Airway epithelial cell (primary cell): Measurements from ENCODE around the gene TRIM16. TPM values are rescaled to one million over a fixed set of nuclear protein-coding genes. Genes with fewer than 3 reads are reported as not detected.

Source experiments
- total RNA-seq: library from RNA; depleted of rRNA; stranded (reverse); fragments of >200 nt; gene quantifications from 2 replicates; pipeline ENCODE4 v1.2.3, GENCODE V29; 2015

The TRIM16 gene
- total RNA-seq, result 81.2 and 90.9 TPM in 2 replicates

GRCh38 chr17:15683824-15684478 lies at the start of gene TRIM16:
Gene TRIM16 (minus strand): TSS chr17:15684311. CDS start chr17:15651609, 32,702 bp downstream.

DNA sequence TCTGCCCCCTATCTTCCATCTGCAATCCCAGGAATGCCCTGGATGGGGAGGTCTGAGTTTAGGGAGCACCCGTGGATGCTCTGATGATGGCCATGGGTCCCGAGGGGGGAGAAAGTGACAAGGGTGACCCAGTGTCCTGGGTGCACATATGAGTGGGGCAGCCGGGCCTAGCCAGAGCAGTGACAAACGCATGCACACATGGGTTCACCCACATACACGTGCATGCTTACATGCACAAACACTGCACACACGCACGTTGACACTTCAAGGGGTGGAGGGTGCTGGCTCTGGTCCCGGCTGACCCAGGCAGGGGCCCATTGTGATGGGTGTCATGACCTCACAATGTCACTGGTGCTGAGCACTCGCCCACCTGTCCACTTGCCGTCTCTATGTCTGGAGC lies 47.8 kb upstream of the TRIM16 start, which contains the start of gene TBC1D26:
TBC1D26 (plus strand) TSS at position 384 of the 400 bp plus-strand sequence. CDS start 3,066 bp downstream, outside the sequence.

GRCh38 chr17:15699413-15699924 lies 15.4 kb upstream of the TRIM16 start, which contains the start of gene ZNF286A:
Gene ZNF286A (plus strand): TSS chr17:15699752. CDS start chr17:15700330, 578 bp downstream.

DNA sequence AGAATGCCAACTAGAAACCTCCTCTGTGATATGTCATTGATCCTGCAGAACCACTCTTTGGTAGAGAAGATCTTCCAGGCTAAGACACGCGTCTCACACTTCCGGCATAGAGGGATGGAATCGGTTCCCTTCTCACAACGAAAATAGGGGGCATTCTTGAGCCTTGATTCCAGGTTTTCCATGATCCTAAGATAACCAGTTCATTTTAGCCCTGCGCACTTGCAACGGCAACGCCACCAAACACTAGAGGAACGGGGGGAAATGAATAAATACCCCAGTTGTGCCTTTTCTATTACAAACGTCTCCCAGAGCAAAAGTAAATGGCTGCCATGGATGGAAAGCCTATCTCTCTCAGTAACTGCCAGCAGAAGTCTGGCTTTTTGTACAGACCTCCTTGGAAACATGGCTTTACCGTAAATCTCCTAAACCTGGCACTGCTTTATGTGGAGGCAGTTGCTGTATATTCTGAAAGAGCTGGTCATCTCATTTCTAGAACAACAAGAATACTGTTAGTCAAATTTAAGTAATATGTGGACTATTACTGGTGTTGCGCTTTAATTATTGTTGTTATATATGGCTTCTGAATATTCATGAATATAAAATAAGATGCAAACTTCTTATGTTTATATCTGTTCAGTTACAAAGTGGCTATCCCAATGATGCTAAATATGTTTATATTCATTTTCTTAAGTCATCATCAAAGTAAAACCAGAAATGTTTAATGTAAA lies 64.6 kb downstream of the TRIM16 start, which contains the start of gene FBXW10B:
FBXW10B (minus strand) TSS at position 374 of the 728 bp plus-strand sequence; CDS start at position 182, 192 bp downstream.

Other genes with a start within 250 kb of the TRIM16 start
- 3.2 and 5.9 TPM in 2 replicates for gene CDRT4, start 216.7 kb downstream of the TRIM16 start, total RNA-seq
- 4.7 and 6.7 TPM in 2 replicates for gene TVP23C, start 120.8 kb downstream of the TRIM16 start, total RNA-seq
- 0.42 TPM in 2 replicates for gene FBXW10B, start 64.6 kb downstream of the TRIM16 start, total RNA-seq
- 21.4 and 30.0 TPM in 2 replicates for gene ZNF286A, start 15.4 kb upstream of the TRIM16 start, total RNA-seq
- not detected in 2 replicates for gene TBC1D26, start 48.0 kb upstream of the TRIM16 start, total RNA-seq